H1 (cell line): ENCODE data around the gene PTDSS2. TPM values are rescaled to one million over a fixed set of nuclear protein-coding genes. Genes with fewer than 3 reads are reported as not detected.

Experiments
- E2F6 ChIP-seq: IDR thresholded peaks from 2 replicates; pipeline ENCODE4 v1.6.1; 2012; ENCODE audit warnings: inconsistent platforms
- polyA plus RNA-seq, 7 experiments: library from polyadenylated mRNA; depleted of rRNA in 3 of 7; stranded (reverse) in 5 of 7; unstranded in 2 of 7; fragments of >200 nt in 5 of 7; fragments of 200-250 nt in 2 of 7; gene quantifications; 1 replicate in 5 of 7; 2 replicates in 1 of 7; 4 replicates in 1 of 7; pipeline versions ENCODE4 v1.2.1 to v1.2.3, GENCODE V29; 2011 to 2013; ENCODE audit warnings: missing spikeins in 2 of 7, mixed read lengths in 2 of 7
- total RNA-seq: library from RNA; stranded (reverse); fragmentation: NEBNext Ultra II Directional; extraction: Animal tissue kit (Norgen Biotek cat#: 25700); gene quantifications from 2 replicates; pipeline ENCODE4 v1.2.1, GENCODE V29; 2021

Gene PTDSS2
- total and polyA plus RNA-seq, 2 of the 8 experiments (the other 6 are each of a cell fraction or from before 2014, with no cell fraction given): 48.7 to 68.2 TPM

- TF ChIP-seq E2F6: no peak
Measured at GRCh38 chr11:474914-475506, 24.9 kb downstream of the PTDSS2 start (continued).
